IMR-90 (cell line): ENCODE data around the gene HYDIN. TPM values are rescaled to one million over a fixed set of nuclear protein-coding genes. Genes with fewer than 3 reads are reported as not detected.

Source experiments
- ATAC-seq: fragments of 200-7000 bp; cut with Tn5 transposase; 2 replicates; pipeline ENCODE4 v1.9.1; 2020; ENCODE audit warnings: low read depth, mild to moderate bottlenecking, moderate library complexity
- BruUV-seq: library from RNA; stranded (reverse); fragments of 400-500 nt; replicated peaks from 2 replicates; lab custom pipeline; 2021; lab: Mats Ljungman, UMichigan
- CTCF ChIA-PET: fragments of 300-600 bp; formaldehyde crosslinking; extraction: SDS; loops from one replicate; lab custom pipeline; 2021; ENCODE audit warnings: antibody characterized with exemption; lab: Yijun Ruan, JAX
- POLR2A ChIA-PET: fragments of 300-600 bp; sonication (Branson Sonifier 250); formaldehyde crosslinking; loops from one replicate; lab custom pipeline; 2022; ENCODE audit warnings: antibody characterized with exemption; ENCODE audit not compliant: unreplicated experiment; lab: Charles Lee
- DNase-seq: peaks from one replicate; pipeline ENCODE4 v3.0.0; 2013
- H2AFZ ChIP-seq: replicated peaks from 2 replicates; pipeline ENCODE3; 2013; ENCODE audit warnings: low read length, mild to moderate bottlenecking; ENCODE audit not compliant: poor library complexity
- H2AK5ac ChIP-seq: 2 replicates; pipeline ENCODE4 v1.6.1; 2013; ENCODE audit warnings: low read depth, low read length, inconsistent platforms
- H2AK9ac ChIP-seq: replicated peaks from 2 replicates; pipeline ENCODE3; 2013; ENCODE audit warnings: mild to moderate bottlenecking, low read depth, low read length, moderate library complexity; ENCODE audit not compliant: poor library complexity
- H2BK120ac ChIP-seq: 2 replicates; pipeline ENCODE4 v1.6.1; 2013; ENCODE audit warnings: low read depth, low read length, inconsistent platforms
- H2BK15ac ChIP-seq: 3 replicates; pipeline ENCODE4 v1.6.1; 2013; ENCODE audit warnings: low read depth, low read length, inconsistent platforms
- H2BK20ac ChIP-seq: 2 replicates; pipeline ENCODE4 v1.6.1; 2013; ENCODE audit warnings: low read depth, mild to moderate bottlenecking, inconsistent platforms, low read length, moderate library complexity
- H2BK5ac ChIP-seq: 2 replicates; pipeline ENCODE4 v1.6.1; 2013; ENCODE audit warnings: mild to moderate bottlenecking, low read depth, low read length, inconsistent platforms; ENCODE audit not compliant: poor library complexity, severe bottlenecking
- H3K14ac ChIP-seq: replicated peaks from 2 replicates; pipeline ENCODE4 v1.6.1; 2013; ENCODE audit warnings: low read depth, low read length, inconsistent platforms
- H3K18ac ChIP-seq: 2 replicates; pipeline ENCODE4 v1.6.1; 2013; ENCODE audit warnings: low read depth, low read length, control low read depth
- H3K23ac ChIP-seq: 2 replicates; pipeline ENCODE4 v1.6.1; 2013; ENCODE audit warnings: low read depth, low read length, inconsistent platforms
- H3K27ac ChIP-seq: 2 replicates; pipeline ENCODE4 v1.5.1; 2013; ENCODE audit warnings: mild to moderate bottlenecking, control low read depth, low read length; ENCODE audit not compliant: insufficient read depth
- H3K27me3 ChIP-seq: 2 replicates; pipeline ENCODE4 v1.6.1; 2013; ENCODE audit warnings: low read length; ENCODE audit not compliant: control insufficient read depth, insufficient read depth
- H3K36me3 ChIP-seq: 2 replicates; pipeline ENCODE4 v1.6.1; 2013; ENCODE audit warnings: low read length, mixed read lengths; ENCODE audit not compliant: control insufficient read depth, insufficient read depth
- H3K4ac ChIP-seq: 2 replicates; pipeline ENCODE4 v1.6.1; 2013; ENCODE audit warnings: low read depth, low read length, inconsistent platforms
- H3K4me1 ChIP-seq: 2 replicates; pipeline ENCODE4 v1.6.1; 2013; ENCODE audit warnings: low read length, mixed read lengths; ENCODE audit not compliant: control insufficient read depth, insufficient read depth
- H3K4me2 ChIP-seq: 2 replicates; pipeline ENCODE4 v1.6.1; 2013; ENCODE audit warnings: low read depth, mild to moderate bottlenecking, control low read depth, low read length, moderate library complexity
- H3K4me3 ChIP-seq: 2 replicates; pipeline ENCODE4 v1.5.1; 2013; ENCODE audit warnings: low read depth, mild to moderate bottlenecking, control low read depth, low read length, moderate library complexity; ENCODE audit not compliant: insufficient read depth
- H3K56ac ChIP-seq: 2 replicates; pipeline ENCODE4 v1.6.1; 2013; ENCODE audit warnings: low read length, inconsistent platforms; ENCODE audit not compliant: insufficient read depth; ENCODE audit errors: extremely low read depth
- H3K79me1 ChIP-seq, 2 experiments: 2 replicates each; pipeline ENCODE4 v1.6.1; 2013; ENCODE audit warnings: low read length in 2 of 2, inconsistent platforms in 1 of 2, low read depth in 1 of 2
- H3K9ac ChIP-seq: 2 replicates; pipeline ENCODE4 v1.6.1; 2013; ENCODE audit warnings: low read depth, low read length, control low read depth
- H3K9me1 ChIP-seq: 2 replicates; pipeline ENCODE4 v1.6.1; 2013; ENCODE audit warnings: low read length, inconsistent platforms; ENCODE audit not compliant: insufficient read depth
- H3K9me3 ChIP-seq: 2 replicates; pipeline ENCODE4 v1.6.1; 2013; ENCODE audit warnings: low read length; ENCODE audit not compliant: control insufficient read depth, insufficient read depth
- H4K20me1 ChIP-seq: 2 replicates; pipeline ENCODE4 v1.6.1; 2013; ENCODE audit warnings: low read length, inconsistent platforms; ENCODE audit not compliant: insufficient read depth
- H4K5ac ChIP-seq: 2 replicates; pipeline ENCODE4 v1.6.1; 2013; ENCODE audit warnings: mild to moderate bottlenecking, low read depth, low read length, control low read depth
- H4K8ac ChIP-seq, 2 experiments: 2 replicates each; pipeline ENCODE4 v1.6.1; 2013; ENCODE audit warnings: low read depth in 2 of 2, low read length in 2 of 2, control low read depth in 1 of 2, inconsistent platforms in 1 of 2
- H4K91ac ChIP-seq: 2 replicates; pipeline ENCODE4 v1.6.1; 2013; ENCODE audit warnings: low read depth, low read length, inconsistent platforms; ENCODE audit not compliant: insufficient read depth
- BHLHE40 ChIP-seq: fragments of 150-350 bp; IDR thresholded peaks from 2 replicates; pipeline ENCODE4 v1.6.1; 2016; ENCODE audit warnings: mild to moderate bottlenecking, low read depth, low read length
- CHD1 ChIP-seq: IDR thresholded peaks from 2 replicates; pipeline ENCODE4 v1.6.1; 2012; ENCODE audit warnings: low read depth, low read length, improper control_type of control experiment
- ELK1 ChIP-seq: fragments of 150-350 bp; IDR thresholded peaks from 2 replicates; pipeline ENCODE4 v1.6.1; 2016; ENCODE audit warnings: low read depth, mild to moderate bottlenecking, low read length, moderate library complexity, borderline replicate concordance
- MAFK ChIP-seq: IDR thresholded peaks from 2 replicates; pipeline ENCODE4 v1.6.1; 2012; ENCODE audit warnings: low read depth, low read length, improper control_type of control experiment
- MAZ ChIP-seq: IDR thresholded peaks from 2 replicates; pipeline ENCODE4 v1.6.1; 2012; ENCODE audit warnings: low read depth, mild to moderate bottlenecking, low read length, improper control_type of control experiment, moderate library complexity, borderline replicate concordance
- RCOR1 ChIP-seq: IDR thresholded peaks from 2 replicates; pipeline ENCODE4 v1.6.1; 2012; ENCODE audit warnings: mild to moderate bottlenecking, low read length, improper control_type of control experiment; ENCODE audit not compliant: insufficient replicate concordance
- RFX5 ChIP-seq: IDR thresholded peaks from 2 replicates; pipeline ENCODE4 v1.8.0; 2012; ENCODE audit warnings: low read depth, mild to moderate bottlenecking, low read length, moderate library complexity
- SMC3 ChIP-seq: fragments of 150-350 bp; IDR thresholded peaks from 2 replicates; pipeline ENCODE4 v1.6.1; 2016; ENCODE audit warnings: low read depth, mild to moderate bottlenecking, antibody characterized with exemption, low read length, moderate library complexity
- WGBS, 2 experiments: methylation state at CpG; one replicate each; pipeline versions ENCODE4 v1.1.5 to v1.1.7; 2013; ENCODE audit warnings: missing lambda C conversion rate in 2 of 2; ENCODE audit not compliant: insufficient read length in 1 of 2; ENCODE audit errors: extremely low coverage in 2 of 2; 5-methylcytosine and 5-hydroxymethylcytosine counted together
- dilution Hi-C: fragments of 300-500 bp; cut with HindIII; formaldehyde crosslinking; loops from one replicate; pipeline ENCODE4 v1.14.3; 2018; ENCODE audit warnings: low sequenced_read_pairs; ENCODE audit not compliant: unreplicated experiment
- in situ Hi-C: fragments of 300-500 bp; cut with MboI; formaldehyde crosslinking; loops from 3 replicates; pipeline ENCODE4 v1.14.3; 2019; ENCODE audit warnings: low sequenced_read_pairs, inconsistent platforms, mixed read lengths
- intact Hi-C: fragments of 100-400 bp; cut with micrococcal nuclease; formaldehyde crosslinking; loops from 2 replicates; pipeline ENCODE4 v1.10.0; 2022
- polyA plus RNA-seq, 3 experiments: library from polyadenylated mRNA; depleted of rRNA; stranded (reverse); fragments of >200 nt; gene quantifications; 2 replicates each; pipeline ENCODE4 v1.2.3, GENCODE V29; 2012; ENCODE audit warnings: low replicate concordance in 1 of 3
- total RNA-seq: library from RNA; depleted of rRNA; stranded (reverse); fragments of >200 nt; gene quantifications from 2 replicates; pipeline ENCODE4 v1.2.3, GENCODE V29; 2012

Gene HYDIN
- total and polyA plus RNA-seq, 2 of the 4 experiments (the other 2 are of a cell fraction): 0.18 to 0.27 TPM

DNA sequence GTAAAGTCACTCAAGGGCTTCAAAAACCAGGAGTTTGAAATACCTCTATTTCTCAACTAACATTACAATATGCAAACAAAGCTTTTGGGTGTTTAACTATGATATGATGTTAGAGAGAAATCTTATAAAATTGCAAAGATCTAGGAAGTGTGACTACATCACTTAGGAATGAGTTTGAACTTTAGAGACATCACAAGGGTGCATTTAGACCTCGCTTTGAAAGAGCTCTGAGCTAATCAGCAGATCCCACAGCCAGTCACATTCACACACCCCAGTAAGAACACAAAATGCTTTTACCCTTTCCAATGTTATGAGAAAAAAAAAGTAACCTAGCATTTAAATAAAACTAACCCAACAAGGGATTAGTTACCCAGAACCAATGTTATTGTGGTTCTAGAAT lies 45.2 kb downstream of the HYDIN start:
- no TSS peak for BruUV-seq
- no peak overlapping the region for H2AFZ ChIP-seq
- CTCF ChIA-PET: no interaction called here

More for the DNA sequence above, 45.2 kb downstream of the HYDIN start:
- Histone ChIP-seq H3K56ac (no peak overlapping the region), H3K4me1 (no peaks in the 10 kb centered on the region), H2AK9ac (no peak overlapping the region), H3K79me1 (no peaks in the 10 kb centered on the region), H3K36me3 (no peaks in the 10 kb centered on the region), H2BK20ac (no peak overlapping the region), H4K5ac (no peak overlapping the region), H3K18ac (no peak overlapping the region), H3K9me3 (no peaks in the 10 kb centered on the region), H3K4me3 (no peak overlapping the region), H4K20me1 (no peaks in the 10 kb centered on the region), H4K8ac (no peak overlapping the region), H3K9me1 (no peaks in the 10 kb centered on the region), H3K27ac (no peak overlapping the region), H2BK5ac (no peak overlapping the region), H3K23ac (no peak overlapping the region), H4K91ac (no peak overlapping the region), H3K4me2 (no peak overlapping the region), H3K27me3 (no peaks in the 10 kb centered on the region), H2BK15ac (no peak overlapping the region), H3K14ac (no peak overlapping the region), H3K4ac (no peak overlapping the region), H2AK5ac (no peak overlapping the region), H3K9ac (no peak overlapping the region), H2BK120ac (no peak overlapping the region)
- dilution Hi-C loops (no loop called here), intact Hi-C loops (no loop called here), in situ Hi-C loops (no loop called here)
- POLR2A ChIA-PET: no interaction called here
- no peak for TF ChIP-seq RFX5
- TF ChIP-seq BHLHE40: no peak
- TF ChIP-seq CHD1: no peak
- TF ChIP-seq RCOR1: no peak
- no peak for TF ChIP-seq ELK1
- no peak for TF ChIP-seq SMC3
- no peak for TF ChIP-seq MAFK
- TF ChIP-seq MAZ: no peak
- ATAC-seq (no peak), DNase-seq (peak; percentile 1)
- WGBS, 2 experiments: no CpG with 5 or more reads among the region's 1 CpG
